Endothelial cell of umbilical vein (primary cell): ENCODE measurements around the gene CD200. TPM values are rescaled to one million over a fixed set of nuclear protein-coding genes. Genes with fewer than 3 reads are reported as not detected.

Experiments used
- BruUV-seq: library from RNA; stranded (reverse); fragments of 400-500 nt; replicated peaks from 2 replicates; lab custom pipeline; 2021; lab: Mats Ljungman, UMichigan
- CTCF ChIA-PET: fragments of 300-600, 350-600 bp; sonication (Branson Sonifier 250); formaldehyde crosslinking; loops from one replicate; lab custom pipeline; 2021; ENCODE audit warnings: antibody characterized with exemption, inconsistent platforms; lab: Charles Lee
- POLR2A ChIA-PET: fragments of 300-600, 350-600 bp; sonication (Branson Sonifier 250); formaldehyde crosslinking; loops from one replicate; lab custom pipeline; 2021; ENCODE audit warnings: antibody characterized with exemption, inconsistent platforms; lab: Charles Lee
- DNase-seq: peaks from one replicate; pipeline ENCODE4 v3.0.0-alpha.2; 2011; ENCODE audit warnings: low read depth, low spot score
- FAIRE-seq: peaks from 2 replicates; lab custom pipeline; 2011; peaks lifted over from hg19 to GRCh38; lab: Jason Lieb, UNC
- H2AFZ ChIP-seq: 2 replicates; pipeline ENCODE4 v1.6.0; 2012; ENCODE audit warnings: low read depth, low read length, control low read depth, inconsistent platforms
- H3K27ac ChIP-seq: 2 replicates; pipeline ENCODE4 v1.5.1; 2011; ENCODE audit warnings: low read depth, mild to moderate bottlenecking, control low read depth, low read length, moderate library complexity; ENCODE audit not compliant: insufficient read depth
- H3K27me3 ChIP-seq, 2 experiments: 2 replicates each; pipeline versions ENCODE4 v1.6.0 to v1.6.1; 2011; ENCODE audit warnings: low read length in 2 of 2, mixed read lengths in 1 of 2; ENCODE audit not compliant: control insufficient read depth in 2 of 2, insufficient read depth in 2 of 2
- H3K36me3 ChIP-seq, 2 experiments: 2 replicates in 1 of 2; 3 replicates in 1 of 2; pipeline ENCODE4 v1.5.1; 2011; ENCODE audit warnings: low read length in 2 of 2, mild to moderate bottlenecking in 1 of 2, moderate library complexity in 1 of 2; ENCODE audit not compliant: control insufficient read depth in 2 of 2, insufficient read depth in 2 of 2; ENCODE audit errors: extremely low read depth in 1 of 2
- H3K4me1 ChIP-seq: 3 replicates; pipeline ENCODE4 v1.5.1; 2011; ENCODE audit warnings: mild to moderate bottlenecking, low read length; ENCODE audit not compliant: control insufficient read depth, insufficient read depth; ENCODE audit errors: extremely low read depth
- H3K4me2 ChIP-seq: 2 replicates; pipeline ENCODE4 v1.6.1; 2011; ENCODE audit warnings: low read length, control low read depth, mixed read lengths; ENCODE audit not compliant: insufficient read depth
- H3K4me3 ChIP-seq, 3 experiments: fragments of 200-600 bp in 1 of 3; sonication (generic), shearing (Covaris generic) in 1 of 3; replicated peaks in 1 of 3; 2 replicates each; pipeline ENCODE4 v1.5.1; 2011 to 2016; ENCODE audit warnings: control low read depth in 3 of 3, low read length in 3 of 3, mild to moderate bottlenecking in 2 of 3, inconsistent platforms in 1 of 3, low read depth in 1 of 3, moderate library complexity in 1 of 3; ENCODE audit not compliant: insufficient read depth in 1 of 3
- H3K79me2 ChIP-seq: 2 replicates; pipeline ENCODE4 v1.6.0; 2012; ENCODE audit warnings: low read length, inconsistent platforms; ENCODE audit not compliant: control insufficient read depth, insufficient read depth
- H3K9ac ChIP-seq: replicated peaks from 2 replicates; pipeline ENCODE3; 2011; ENCODE audit warnings: low read length, control low read depth; ENCODE audit not compliant: insufficient read depth; ENCODE audit errors: extremely low read depth
- H3K9me1 ChIP-seq: replicated peaks from 3 replicates; pipeline ENCODE4 v1.6.0; 2011; ENCODE audit warnings: mild to moderate bottlenecking, low read length; ENCODE audit not compliant: control insufficient read depth, insufficient read depth; ENCODE audit errors: extremely low read depth
- H3K9me3 ChIP-seq: replicated peaks from 2 replicates; pipeline ENCODE4 v1.5.1; 2012; ENCODE audit warnings: low read length, inconsistent platforms; ENCODE audit not compliant: control insufficient read depth, insufficient read depth
- H4K20me1 ChIP-seq: replicated peaks from 2 replicates; pipeline ENCODE3; 2011; ENCODE audit warnings: mild to moderate bottlenecking, low read length; ENCODE audit not compliant: control insufficient read depth, insufficient read depth; ENCODE audit errors: extremely low read depth
- EZH2 ChIP-seq: IDR thresholded peaks from 2 replicates; pipeline ENCODE4 v1.6.1; 2012; ENCODE audit warnings: borderline replicate concordance, low read depth, mild to moderate bottlenecking, moderate library complexity, low read length, inconsistent platforms; ENCODE audit not compliant: severe bottlenecking
- FOS ChIP-seq: IDR thresholded peaks from 2 replicates; pipeline ENCODE4 v1.6.1; 2011; ENCODE audit warnings: mild to moderate bottlenecking, low read length, moderate library complexity, borderline replicate concordance; ENCODE audit not compliant: insufficient read depth
- GATA2 ChIP-seq: IDR thresholded peaks from 2 replicates; pipeline ENCODE4 v1.7.0; 2011; ENCODE audit warnings: low read depth, mild to moderate bottlenecking, moderate library complexity, mixed read lengths, low read length; ENCODE audit not compliant: insufficient read length, insufficient read depth
- JUN ChIP-seq: IDR thresholded peaks from 2 replicates; pipeline ENCODE4 v1.6.1; 2011; ENCODE audit warnings: borderline replicate concordance, low read depth; ENCODE audit not compliant: insufficient read length, insufficient read depth
- MYC ChIP-seq: IDR thresholded peaks from one replicate; pipeline ENCODE4 v1.6.1; 2011; ENCODE audit warnings: mild to moderate bottlenecking, low read depth, low read length
- POLR2A ChIP-seq: IDR thresholded peaks from 2 replicates; pipeline ENCODE4 v1.6.1; 2012; ENCODE audit warnings: low read depth, mild to moderate bottlenecking, control low read depth, low read length
- POLR2AphosphoS5 ChIP-seq: IDR thresholded peaks from 2 replicates; pipeline ENCODE4 v1.6.1; 2012; ENCODE audit warnings: low read depth, mild to moderate bottlenecking, control low read depth, low read length, moderate library complexity; ENCODE audit not compliant: insufficient read depth
- dilution Hi-C: fragments of 300-500 bp; cut with MboI; formaldehyde crosslinking; loops from one replicate; pipeline ENCODE4 v1.15.0; 2019; ENCODE audit warnings: low sequenced_read_pairs; ENCODE audit not compliant: extremely low pct_ligation_motif_present
- intact Hi-C: fragments of 100-400 bp; cut with micrococcal nuclease; formaldehyde crosslinking; loops from one replicate; pipeline ENCODE4 v1.10.0; 2022
- polyA plus RNA-seq, 4 experiments: library from polyadenylated mRNA; depleted of rRNA in 3 of 4; stranded (reverse) in 3 of 4; unstranded in 1 of 4; fragments of >200 nt; gene quantifications; 2 replicates each; pipeline versions ENCODE4 v1.2.1 to v1.2.3, GENCODE V29; 2011 to 2012; ENCODE audit warnings: missing spikeins in 1 of 4
- total RNA-seq: library from RNA; stranded (reverse); gene quantifications from 2 replicates; pipeline ENCODE4 v1.2.3, GENCODE V29; 2021
- TF ChIP-seq, protein P1 (sequence below): IDR thresholded peaks from 2 replicates; pipeline ENCODE4 v1.6.1; 2011; ENCODE audit not compliant: insufficient read depth, insufficient read length
- TF ChIP-seq, protein P2 (sequence below), 2 donors: IDR thresholded peaks; 1 replicate in 1 of 2; 2 replicates in 1 of 2; pipeline ENCODE4 v1.5.1; 2011; ENCODE audit warnings: low read length in 2 of 2, mild to moderate bottlenecking in 2 of 2, moderate library complexity in 2 of 2, control low read depth in 1 of 2, inconsistent platforms in 1 of 2, low read depth in 1 of 2; ENCODE audit not compliant: insufficient read depth in 1 of 2; ENCODE audit errors: extremely low read depth in 1 of 2

The CD200 gene
- total and polyA plus RNA-seq, 2 donors (not counting 3 experiments of a cell fraction or from before 2014, with no cell fraction given), result 8.1 to 8.2 TPM

DNA sequence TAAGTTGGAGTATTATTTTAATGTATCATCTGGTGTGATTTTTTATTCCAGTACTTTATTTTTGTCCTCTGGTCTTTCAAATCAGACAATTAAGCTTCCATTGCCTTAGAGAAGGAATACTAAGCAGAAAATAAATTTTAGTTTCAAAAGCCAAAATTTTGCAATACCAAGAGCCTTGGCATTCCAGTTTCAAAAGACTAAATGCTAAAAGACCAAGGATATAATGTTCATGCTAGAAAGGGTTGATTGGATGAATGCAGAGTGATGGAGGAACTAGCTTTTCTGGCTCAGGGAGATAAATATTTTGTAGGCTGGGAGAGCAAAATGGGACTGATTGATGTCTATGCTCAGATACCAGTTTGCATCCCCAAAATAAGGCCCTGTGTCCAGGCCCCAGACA is 6.2 kb downstream of the CD200 start:
- TF ChIP-seq EZH2 (no peak), JUN (no peak), GATA2 (no peak), FOS (no peak), POLR2AphosphoS5 (no peak), POLR2A (no peak), MYC (no peak)
- TF ChIP-seq, protein P1, sequence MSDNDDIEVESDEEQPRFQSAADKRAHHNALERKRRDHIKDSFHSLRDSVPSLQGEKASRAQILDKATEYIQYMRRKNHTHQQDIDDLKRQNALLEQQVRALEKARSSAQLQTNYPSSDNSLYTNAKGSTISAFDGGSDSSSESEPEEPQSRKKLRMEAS, result no peak
- TF ChIP-seq, protein P2, sequence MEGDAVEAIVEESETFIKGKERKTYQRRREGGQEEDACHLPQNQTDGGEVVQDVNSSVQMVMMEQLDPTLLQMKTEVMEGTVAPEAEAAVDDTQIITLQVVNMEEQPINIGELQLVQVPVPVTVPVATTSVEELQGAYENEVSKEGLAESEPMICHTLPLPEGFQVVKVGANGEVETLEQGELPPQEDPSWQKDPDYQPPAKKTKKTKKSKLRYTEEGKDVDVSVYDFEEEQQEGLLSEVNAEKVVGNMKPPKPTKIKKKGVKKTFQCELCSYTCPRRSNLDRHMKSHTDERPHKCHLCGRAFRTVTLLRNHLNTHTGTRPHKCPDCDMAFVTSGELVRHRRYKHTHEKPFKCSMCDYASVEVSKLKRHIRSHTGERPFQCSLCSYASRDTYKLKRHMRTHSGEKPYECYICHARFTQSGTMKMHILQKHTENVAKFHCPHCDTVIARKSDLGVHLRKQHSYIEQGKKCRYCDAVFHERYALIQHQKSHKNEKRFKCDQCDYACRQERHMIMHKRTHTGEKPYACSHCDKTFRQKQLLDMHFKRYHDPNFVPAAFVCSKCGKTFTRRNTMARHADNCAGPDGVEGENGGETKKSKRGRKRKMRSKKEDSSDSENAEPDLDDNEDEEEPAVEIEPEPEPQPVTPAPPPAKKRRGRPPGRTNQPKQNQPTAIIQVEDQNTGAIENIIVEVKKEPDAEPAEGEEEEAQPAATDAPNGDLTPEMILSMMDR (IDR thresholded peaks at IDR 0.05; ENCODE audit: extremely low read depth in 1 of 2, insufficient read depth in 1 of 2, low read depth in 1 of 2, low read length in 2 of 2), result no peak
- H3K4me3 ChIP-seq, result no peak overlapping the region
- H2AFZ ChIP-seq, result no peak overlapping the region
- intact Hi-C loops, result no loop called here
- H3K4me1 ChIP-seq, result no peaks in the 10 kb centered on the region
- dilution Hi-C loops, result no loop called here
- H3K27ac ChIP-seq, result no peak overlapping the region
- H3K9ac ChIP-seq, result no peak overlapping the region
- H3K4me2 ChIP-seq, result no peak overlapping the region
- no peaks in the 10 kb centered on the region for H3K79me2 ChIP-seq
- H3K9me3 ChIP-seq, result no peaks in the 10 kb centered on the region
- no peaks in the 10 kb centered on the region for H3K9me1 ChIP-seq
- ChIA-PET CTCF (interaction anchor here (1.2 to 2.6 kb wide), 3 partner anchors 12 to 98 kb away, joined by 3 to 9 read pairs (median 7); no protein-coding TSS in a partner anchor), POLR2A (no interaction called here)
- no peak for FAIRE-seq
- DNase-seq, result no peak
- no peaks in the 10 kb centered on the region for H3K36me3 ChIP-seq
- no TSS peak for BruUV-seq
- H4K20me1 ChIP-seq, result no peaks in the 10 kb centered on the region
- peaks cover 0 to 5% of the 10 kb centered on the region in 2 experiments for H3K27me3 ChIP-seq
